ENCODE data around the gene PRPF40B. TPM values are rescaled to one million over a fixed set of nuclear protein-coding genes. Genes with fewer than 3 reads are reported as not detected.
"Not testable (repeated sequence)": the region's sequence is repeated elsewhere in the genome, so short reads cannot be mapped to it uniquely, and the experiment has no call there.

Gene PRPF40B
- total and polyA plus RNA-seq, 8 donors = 6.6 to 39.7 (median 13.3) TPM

GRCh38 chr12:49588721-49589516 is 34.4 kb upstream of the PRPF40B start:
- intact Hi-C loops (cut with DNase I; ENCODE audit: low total_unique reads) = no loop called here
- H3K9me3 ChIP-seq = no peaks in the 10 kb centered on the region
- peaks cover 0 to 20% (median 11%) of the 10 kb centered on the region in 4 donors for H3K36me3 ChIP-seq
- no peak for DNase-seq
- WGBS, 5 donors = 72 to 79% (median 75%) methylated on average over 3 to 4 of the region's 4 CpGs
- TF ChIP-seq POLR2A (IDR thresholded peaks at IDR 0.05) (no peak), EP300 (IDR thresholded peaks at IDR 0.05) (no peak), POLR2AphosphoS5 (IDR thresholded peaks at IDR 0.05) (no peak), CTCF (IDR thresholded peaks at IDR 0.05) (no peak)
- H3K27ac ChIP-seq = no peak overlapping the region
- H3K4me3 ChIP-seq = no peak overlapping the region
- H3K27me3 ChIP-seq = no peaks in the 10 kb centered on the region
- H3K4me1 ChIP-seq = peaks cover 0 to 7% (median 3%) of the 10 kb centered on the region in 4 donors

GRCh38 chr12:49598527-49598926 is 24.8 kb upstream of the PRPF40B start:
- Histone ChIP-seq H3K9me3 (no peaks in the 10 kb centered on the region), H3K4me1 (no peaks in the 10 kb centered on the region), H3K36me3 (peaks cover 0 to 15% (median 2%) of the 10 kb centered on the region in 4 donors), H3K27ac (no peak overlapping the region), H3K4me3 (no peak overlapping the region), H3K27me3 (no peaks in the 10 kb centered on the region)
- intact Hi-C loops (cut with DNase I; ENCODE audit: low total_unique reads) = no loop called here
- no peak for TF ChIP-seq POLR2AphosphoS5 (IDR thresholded peaks at IDR 0.05)
- TF ChIP-seq EP300 (IDR thresholded peaks at IDR 0.05) = no peak
- TF ChIP-seq CTCF (IDR thresholded peaks at IDR 0.05) = no peak
- TF ChIP-seq POLR2A (IDR thresholded peaks at IDR 0.05) = no peak
- no peak for DNase-seq
- WGBS, 5 donors = 83 to 88% (median 84%) methylated on average over 9 to 10 of the region's 10 CpGs

- TF ChIP-seq EP300 (IDR thresholded peaks at IDR 0.05) (no peak), POLR2A (IDR thresholded peaks at IDR 0.05) (no peak)
- Histone ChIP-seq H3K27me3 (no peaks in the 10 kb centered on the region), H3K4me1 (no peaks in the 10 kb centered on the region), H3K36me3 (peaks cover 0 to 15% (median 2%) of the 10 kb centered on the region in 4 donors), H3K9me3 (no peaks in the 10 kb centered on the region), H3K27ac (no peak overlapping the region), H3K4me3 (no peak overlapping the region)
- DNase-seq = no peak
- intact Hi-C loops (cut with DNase I; ENCODE audit: low total_unique reads) = no loop called here
- 91 to 97% (median 95%) methylated on average over 8 of the region's 8 CpGs for WGBS, 5 donors
Observed at GRCh38 chr12:49599961-49600360, 23.4 kb upstream of the PRPF40B start.

- Histone ChIP-seq H3K4me3 (no peak overlapping the region), H3K4me1 (no peaks in the 10 kb centered on the region), H3K27ac (no peak overlapping the region), H3K36me3 (peaks cover 0 to 15% (median 2%) of the 10 kb centered on the region in 4 donors), H3K9me3 (no peaks in the 10 kb centered on the region), H3K27me3 (no peaks in the 10 kb centered on the region)
- no peak for DNase-seq
- 77 to 91% (median 80%) methylated on average over 1 of the region's 1 CpG for WGBS, 5 donors
- TF ChIP-seq EP300 (IDR thresholded peaks at IDR 0.05) = no peak
- TF ChIP-seq POLR2A (IDR thresholded peaks at IDR 0.05) = no peak
- TF ChIP-seq CTCF (IDR thresholded peaks at IDR 0.05) = no peak
- TF ChIP-seq POLR2AphosphoS5 (IDR thresholded peaks at IDR 0.05) = no peak
- intact Hi-C loops (cut with DNase I; ENCODE audit: low total_unique reads) = no loop called here
Observed at GRCh38 chr12:49603721-49604120, 19.6 kb upstream of the PRPF40B start.

GRCh38 chr12:49604856-49605255 is 18.5 kb upstream of the PRPF40B start:
- H3K27ac ChIP-seq = no peak overlapping the region
- no peak for DNase-seq
- no peaks in the 10 kb centered on the region for H3K9me3 ChIP-seq
- TF ChIP-seq EP300 (IDR thresholded peaks at IDR 0.05) = no peak
- no peak overlapping the region for H3K4me3 ChIP-seq
- H3K36me3 ChIP-seq = peaks cover 0 to 12% (median 2%) of the 10 kb centered on the region in 4 donors
- no peaks in the 10 kb centered on the region for H3K27me3 ChIP-seq
- intact Hi-C loops (cut with DNase I; ENCODE audit: low total_unique reads) = no loop called here
- H3K4me1 ChIP-seq = no peaks in the 10 kb centered on the region
- 46 to 60% (median 56%) methylated on average over 5 of the region's 5 CpGs for WGBS, 5 donors

- H3K27ac ChIP-seq; DNase-seq; intact Hi-C loops (cut with DNase I; ENCODE audit: low total_unique reads); H3K4me1 ChIP-seq; H3K9me3 ChIP-seq; H3K36me3 ChIP-seq; H3K4me3 ChIP-seq; H3K27me3 ChIP-seq: not testable (repeated sequence)
- WGBS, 5 donors = 85 to 98% (median 94%) methylated on average over 4 of the region's 4 CpGs
Observed at GRCh38 chr12:49605539-49605938, 17.8 kb upstream of the PRPF40B start, which contains the start of gene FAM186B. TSS of gene FAM186B (minus strand) at chr12:49605639. CDS start at chr12:49605477, 162 bp downstream.
